GM18870 (cell line): ENCODE results near the gene CFAP300.

Experiments used
- ATAC-seq: cut with Tn5 transposase; IDR thresholded peaks from one replicate; pipeline ENCODE4 v1.9.1; 2021; ENCODE audit warnings: moderate library complexity; ENCODE audit not compliant: unreplicated experiment

Gene CFAP300

GRCh38 chr11:102071497-102072472, 24.5 kb downstream of the CFAP300 start:
- ATAC-seq, result no peak

- ATAC-seq, result no peak
Observed at GRCh38 chr11:102073253-102073652, 26.0 kb downstream of the CFAP300 start.

- no peak for ATAC-seq
Observed at GRCh38 chr11:102079625-102080024, 32.4 kb downstream of the CFAP300 start.

- no peak for ATAC-seq
Observed at GRCh38 chr11:102081313-102081712, 34.1 kb downstream of the CFAP300 start.

GRCh38 chr11:102085864-102086551, 38.8 kb downstream of the CFAP300 start:
- no peak for ATAC-seq

GRCh38 chr11:102097186-102097585, 49.9 kb downstream of the CFAP300 start:
- ATAC-seq, result no peak

GRCh38 chr11:102099755-102100154, 52.5 kb downstream of the CFAP300 start:
- ATAC-seq, result no peak

GRCh38 chr11:102108734-102109440, 61.6 kb downstream of the CFAP300 start:
- ATAC-seq, result no peak

- peak; percentile 61 for ATAC-seq
Observed at GRCh38 chr11:102109896-102110760, 62.9 kb downstream of the CFAP300 start, which contains the start of gene YAP1. YAP1 (plus strand) TSS chr11:102110447; CDS start chr11:102110849, 402 bp downstream.

GRCh38 chr11:102110761-102111010, 63.4 kb downstream of the CFAP300 start:
- ATAC-seq, result no peak

GRCh38 chr11:102111011-102111786, 64.0 kb downstream of the CFAP300 start:
- no peak for ATAC-seq

GRCh38 chr11:102111787-102112508, 64.7 kb downstream of the CFAP300 start:
- no peak for ATAC-seq

GRCh38 chr11:102112509-102112821, 65.2 kb downstream of the CFAP300 start:
- ATAC-seq, result no peak

GRCh38 chr11:102114032-102114431, 66.8 kb downstream of the CFAP300 start:
- no peak for ATAC-seq

- ATAC-seq, result no peak
Observed at GRCh38 chr11:102115557-102115956, 68.3 kb downstream of the CFAP300 start.

- ATAC-seq, result no peak
Observed at GRCh38 chr11:102116453-102117205, 69.4 kb downstream of the CFAP300 start.

GRCh38 chr11:102117472-102118113, 70.4 kb downstream of the CFAP300 start:
- no peak for ATAC-seq

- ATAC-seq, result no peak
Observed at GRCh38 chr11:102118937-102119336, 71.7 kb downstream of the CFAP300 start.
